GM12875 (cell line): ENCODE data around the gene CCR8.

Source experiments
- H3K4me3 ChIP-seq: one replicate; pipeline ENCODE4 v1.5.1; 2011; ENCODE audit warnings: low read depth, low read length, control low read depth
- TF ChIP-seq, protein P1 (sequence below): IDR thresholded peaks from 2 replicates; pipeline ENCODE4 v1.5.1; 2011; ENCODE audit warnings: low read depth, mild to moderate bottlenecking, control low read depth, inconsistent platforms, low read length, moderate library complexity, borderline replicate concordance; ENCODE audit not compliant: insufficient read depth

CCR8 gene

GRCh38 chr3:39329493-39329892 lies at the start of gene CCR8:
TSS of gene CCR8 (plus strand) at chr3:39329709. CDS start at chr3:39332332, 2,623 bp downstream.
- H3K4me3 ChIP-seq: peak within 1 kb of the TSS; percentile 47
- TF ChIP-seq, protein P1, sequence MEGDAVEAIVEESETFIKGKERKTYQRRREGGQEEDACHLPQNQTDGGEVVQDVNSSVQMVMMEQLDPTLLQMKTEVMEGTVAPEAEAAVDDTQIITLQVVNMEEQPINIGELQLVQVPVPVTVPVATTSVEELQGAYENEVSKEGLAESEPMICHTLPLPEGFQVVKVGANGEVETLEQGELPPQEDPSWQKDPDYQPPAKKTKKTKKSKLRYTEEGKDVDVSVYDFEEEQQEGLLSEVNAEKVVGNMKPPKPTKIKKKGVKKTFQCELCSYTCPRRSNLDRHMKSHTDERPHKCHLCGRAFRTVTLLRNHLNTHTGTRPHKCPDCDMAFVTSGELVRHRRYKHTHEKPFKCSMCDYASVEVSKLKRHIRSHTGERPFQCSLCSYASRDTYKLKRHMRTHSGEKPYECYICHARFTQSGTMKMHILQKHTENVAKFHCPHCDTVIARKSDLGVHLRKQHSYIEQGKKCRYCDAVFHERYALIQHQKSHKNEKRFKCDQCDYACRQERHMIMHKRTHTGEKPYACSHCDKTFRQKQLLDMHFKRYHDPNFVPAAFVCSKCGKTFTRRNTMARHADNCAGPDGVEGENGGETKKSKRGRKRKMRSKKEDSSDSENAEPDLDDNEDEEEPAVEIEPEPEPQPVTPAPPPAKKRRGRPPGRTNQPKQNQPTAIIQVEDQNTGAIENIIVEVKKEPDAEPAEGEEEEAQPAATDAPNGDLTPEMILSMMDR: no peak

DNA sequence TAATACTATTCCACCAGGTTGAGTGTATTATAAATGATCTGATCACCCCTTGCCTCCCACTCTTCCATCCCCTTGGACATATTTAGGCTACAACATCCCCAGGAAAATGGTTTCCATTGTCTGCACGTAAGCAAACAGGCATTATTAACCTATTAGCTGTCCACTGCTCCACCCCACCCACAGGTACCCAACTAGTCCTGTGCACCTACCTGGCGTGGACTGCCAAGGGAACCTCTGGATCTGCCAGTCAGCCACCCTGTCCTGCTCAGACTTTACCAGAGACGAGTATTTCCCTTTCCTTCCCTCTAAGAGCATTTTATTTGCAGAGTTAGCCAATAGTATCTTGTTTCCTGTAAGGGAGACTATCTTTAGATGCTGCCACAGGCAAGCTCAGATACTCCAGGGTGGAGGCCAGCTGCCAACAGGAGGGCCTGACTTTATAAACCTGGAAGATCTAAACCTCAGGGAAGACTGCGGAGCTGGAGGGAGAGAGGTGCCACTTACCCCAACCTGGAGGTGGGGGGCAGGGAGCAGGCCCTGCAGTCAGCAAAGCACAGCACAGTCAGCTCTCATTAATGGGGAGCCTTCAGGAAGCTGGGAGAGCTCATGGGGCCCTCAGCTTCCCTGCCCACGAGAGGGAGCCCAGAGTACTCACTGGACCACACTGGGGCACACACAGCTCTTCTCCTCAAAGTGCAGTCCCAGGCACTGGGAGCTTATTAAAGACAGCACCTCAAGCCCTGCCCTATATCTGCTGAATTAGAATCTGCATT lies 49.6 kb upstream of the CCR8 start, which contains the start of gene CX3CR1:
Gene CX3CR1, minus strand, starts transcription at position 292 of the 773 bp plus-strand sequence. CDS start 13,527 bp downstream, outside the sequence.
- no peak within 1 kb of the TSS for H3K4me3 ChIP-seq
- TF ChIP-seq, protein P1: no peak

- no peak overlapping the region for H3K4me3 ChIP-seq
- TF ChIP-seq, protein P1: no peak
Measured at GRCh38 chr3:39280571-39280970, 48.9 kb upstream of the CCR8 start.

DNA sequence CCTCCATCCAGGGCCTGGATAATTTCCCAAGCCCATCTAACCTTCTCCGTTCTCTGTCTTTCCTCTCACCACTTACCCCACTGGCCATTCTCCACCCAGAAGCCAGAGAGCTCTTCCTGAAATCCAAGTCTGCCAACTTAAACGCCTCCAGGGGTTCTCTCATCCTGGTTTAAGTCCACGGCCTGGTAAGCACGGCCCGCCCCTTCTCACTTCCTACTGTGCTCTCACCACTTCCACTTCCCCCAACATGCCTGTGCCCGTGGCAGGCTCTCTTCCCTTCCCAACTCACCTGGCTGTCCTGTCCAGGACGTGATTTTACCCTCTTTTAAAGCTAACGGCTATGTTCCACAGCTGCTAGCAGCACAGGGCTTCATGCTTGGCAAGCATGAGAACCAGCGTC lies 48.0 kb upstream of the CCR8 start:
- no peak overlapping the region for H3K4me3 ChIP-seq
- TF ChIP-seq, protein P1: no peak

GRCh38 chr3:39282057-39282456 lies 47.5 kb upstream of the CCR8 start:
- TF ChIP-seq, protein P1: no peak
- H3K4me3 ChIP-seq: no peak overlapping the region

- H3K4me3 ChIP-seq: no peak overlapping the region
- TF ChIP-seq, protein P1: no peak
Measured at GRCh38 chr3:39284457-39284881, 45.0 kb upstream of the CCR8 start.

DNA sequence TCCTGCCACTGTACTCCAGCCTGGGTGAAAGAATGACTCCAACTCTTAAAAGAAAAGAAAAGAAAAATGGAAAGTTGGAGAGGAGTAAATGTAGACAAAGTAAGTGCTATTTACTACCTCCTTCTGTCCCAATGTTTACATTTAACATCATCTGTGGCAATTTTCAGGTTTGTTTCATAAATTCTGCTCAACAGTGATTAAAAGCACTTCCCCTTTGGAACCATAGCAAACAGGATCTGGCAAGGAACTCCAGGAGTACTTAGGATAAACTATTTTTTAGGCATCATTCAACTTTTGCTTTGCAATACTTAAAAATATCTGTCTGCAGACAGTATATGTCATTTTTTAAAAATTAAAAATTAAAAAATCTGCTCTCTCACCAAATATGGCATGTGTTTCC lies 44.2 kb upstream of the CCR8 start:
- TF ChIP-seq, protein P1: no peak
- no peak overlapping the region for H3K4me3 ChIP-seq
